Stimulated activated CD4-positive, alpha-beta T cell treated with anti-CD3 and anti-CD28 coated beads, Interleukin-4, amount 100 ng/mL, for 48 hours (primary cell): ENCODE results near the gene CCL19.
A peak's percentile ranks its signal among the peaks of the same experiment; 100 is the strongest.

Experiments used
- DNase-seq, 2 donors: peaks; one replicate each; pipeline ENCODE4 v3.0.0-alpha.2; 2020; ENCODE audit warnings: low read depth in 2 of 2

The CCL19 gene

DNA sequence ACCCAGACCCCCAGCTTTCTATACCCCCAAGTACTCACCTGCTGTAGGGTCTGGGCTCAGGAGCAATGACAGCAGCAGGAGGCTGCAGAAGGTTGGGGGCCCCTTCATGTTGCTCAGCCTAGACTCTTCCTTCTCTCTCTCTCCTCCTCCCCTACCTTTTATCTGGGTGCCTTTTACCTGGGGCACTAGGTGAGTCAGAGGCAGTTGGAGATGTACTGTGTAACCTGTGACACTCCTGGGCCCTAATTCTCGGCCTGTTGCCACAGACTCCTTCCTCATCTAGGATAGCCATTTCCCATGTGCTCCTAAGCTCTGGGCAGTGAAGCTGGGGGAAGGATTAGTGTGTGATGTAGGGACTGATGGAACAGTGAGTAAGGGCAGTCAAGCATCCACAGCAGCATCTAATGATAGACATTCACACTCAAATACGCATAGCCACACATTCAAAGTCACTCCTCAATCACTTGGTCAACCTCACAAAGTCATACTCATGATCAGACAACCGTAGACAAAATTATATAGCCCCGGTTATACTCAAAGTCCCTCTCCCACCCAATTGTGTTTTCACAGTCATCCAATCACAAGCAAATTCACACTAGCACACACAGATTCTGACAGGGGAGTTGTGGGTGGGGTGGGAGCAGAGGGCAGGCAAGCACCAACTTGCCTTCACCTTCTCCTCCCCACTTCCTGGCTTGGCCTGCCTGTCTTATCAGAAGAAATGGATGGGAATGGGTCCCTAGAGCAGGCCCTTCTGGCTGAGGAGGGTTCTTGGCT, 28.4 kb downstream of the CCL19 start, which contains the start of gene CCL27:
Gene CCL27, minus strand, starts transcription at position 132 of the 777 bp plus-strand sequence. Its CDS starts 24 bp downstream, at position 108.
- no peak for DNase-seq

GRCh38 chr9:34659592-34660253, 31.4 kb downstream of the CCL19 start:
- no peak for DNase-seq

- DNase-seq: no peak
These were observed 32.6 kb downstream of the CCL19 start for GRCh38 chr9:34658461-34658860.

- no peak for DNase-seq
These were observed 34.1 kb downstream of the CCL19 start for GRCh38 chr9:34656992-34657391.

GRCh38 chr9:34655394-34655793, 35.7 kb downstream of the CCL19 start:
- DNase-seq: no peak

DNA sequence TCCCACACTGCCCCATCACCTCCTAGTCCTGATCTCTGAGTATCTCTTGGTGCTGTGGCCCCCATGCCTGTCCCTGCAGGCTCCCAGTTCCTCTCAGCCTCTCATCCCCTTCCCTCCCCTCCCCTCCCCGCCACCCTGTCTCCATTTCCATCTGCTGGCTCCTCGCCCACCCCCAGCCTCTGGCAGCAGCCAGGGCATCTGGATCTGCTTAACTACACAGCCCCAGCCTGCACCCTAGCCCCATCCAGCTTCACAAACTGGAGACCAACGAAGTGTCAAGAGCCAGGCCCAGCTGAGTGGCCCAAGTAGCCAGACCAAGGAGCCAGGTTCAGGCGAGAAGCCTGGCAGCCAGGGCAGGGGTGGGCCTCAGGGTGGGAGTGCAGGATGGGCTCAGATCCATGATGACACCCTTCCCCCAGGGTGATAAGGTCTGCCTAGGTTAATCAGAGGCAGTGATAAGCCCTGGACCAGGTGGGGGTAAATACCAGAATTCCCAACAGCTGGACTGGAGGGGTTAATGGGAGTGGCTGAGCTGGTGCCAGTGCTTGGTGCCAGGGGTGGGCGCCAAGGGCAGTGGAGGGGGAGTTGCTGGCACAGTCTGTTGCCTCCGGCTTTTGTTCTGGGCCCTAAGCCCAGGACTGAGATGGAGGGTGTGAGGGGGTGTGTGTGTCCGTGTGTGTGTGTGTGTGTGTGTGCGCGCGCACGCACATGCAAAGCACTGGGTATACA, 36.6 kb downstream of the CCL19 start:
- DNase-seq: no peak

DNA sequence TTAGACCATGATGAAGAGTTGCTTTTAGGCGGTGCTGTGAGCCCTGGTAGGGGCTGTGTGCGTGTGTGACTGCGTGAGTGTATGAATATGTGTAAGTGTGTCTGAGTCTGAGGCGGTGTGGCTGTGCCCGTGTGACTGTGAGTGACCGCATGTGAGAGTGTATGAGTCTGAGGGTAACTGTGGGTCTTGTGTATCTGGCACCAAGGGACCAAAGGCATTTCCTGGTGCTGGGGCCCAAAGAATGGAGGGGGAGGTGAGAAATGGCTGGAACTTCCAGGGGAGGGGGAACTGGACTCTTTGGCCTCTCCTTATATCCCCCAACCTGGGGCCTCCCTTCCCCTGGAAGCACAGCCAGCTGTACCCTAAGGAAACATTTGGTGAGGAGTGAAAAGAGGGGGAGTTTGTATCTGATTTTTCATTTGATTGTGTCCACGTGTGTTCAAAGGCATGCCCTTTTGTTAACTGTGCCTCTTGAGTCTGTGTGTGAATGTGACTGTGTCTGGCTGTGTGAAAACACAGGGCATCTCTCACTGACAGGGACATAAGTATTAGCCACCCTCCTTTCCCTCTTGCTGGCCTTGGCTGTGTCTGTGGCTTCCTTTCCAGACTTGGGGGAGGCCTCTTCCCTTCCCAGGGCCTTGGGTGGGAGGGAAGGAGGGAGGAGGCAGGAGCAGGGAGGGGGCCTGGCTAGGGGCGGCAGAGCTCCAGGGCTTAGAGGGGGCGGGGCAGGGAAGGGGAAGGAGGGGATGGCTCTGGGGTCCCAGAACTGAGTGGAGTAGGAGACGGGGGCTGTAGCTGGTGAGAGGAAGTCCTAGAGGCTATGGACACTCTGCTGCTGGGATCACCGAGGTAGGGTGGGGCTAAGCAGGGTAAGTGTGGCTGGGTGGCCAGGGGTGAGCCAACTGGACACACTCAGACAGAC, 37.7 kb downstream of the CCL19 start:
- DNase-seq: no peak

GRCh38 chr9:34652602-34653000, 38.5 kb downstream of the CCL19 start:
- DNase-seq: no peak

- peak in 1 of 2 donors; percentile 47 for DNase-seq
These were observed 39.0 kb downstream of the CCL19 start, which contains the start of gene IL11RA for GRCh38 chr9:34651876-34652601. IL11RA (plus strand) TSS chr9:34652185; CDS start chr9:34655218, 3,033 bp downstream.

GRCh38 chr9:34651321-34651720, 39.8 kb downstream of the CCL19 start:
- DNase-seq: no peak

- DNase-seq: no peak
These were observed 40.3 kb downstream of the CCL19 start for GRCh38 chr9:34650816-34651215.

DNA sequence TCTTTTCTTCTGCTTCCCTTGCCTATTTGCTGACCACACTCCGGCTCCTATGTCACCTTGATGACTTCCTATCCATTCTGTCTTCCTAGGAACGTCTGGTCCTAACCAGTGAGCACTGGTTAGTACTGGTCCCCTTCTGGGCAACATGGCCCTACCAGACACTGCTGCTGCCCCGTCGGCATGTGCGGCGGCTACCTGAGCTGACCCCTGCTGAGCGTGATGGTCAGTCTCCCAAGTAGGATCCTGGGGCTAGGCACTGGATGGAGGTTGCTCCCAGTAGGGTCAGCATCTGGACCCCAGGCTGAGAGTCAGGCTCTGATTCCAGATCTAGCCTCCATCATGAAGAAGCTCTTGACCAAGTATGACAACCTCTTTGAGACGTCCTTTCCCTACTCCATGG, 42.4 kb downstream of the CCL19 start:
- DNase-seq: no peak

DNA sequence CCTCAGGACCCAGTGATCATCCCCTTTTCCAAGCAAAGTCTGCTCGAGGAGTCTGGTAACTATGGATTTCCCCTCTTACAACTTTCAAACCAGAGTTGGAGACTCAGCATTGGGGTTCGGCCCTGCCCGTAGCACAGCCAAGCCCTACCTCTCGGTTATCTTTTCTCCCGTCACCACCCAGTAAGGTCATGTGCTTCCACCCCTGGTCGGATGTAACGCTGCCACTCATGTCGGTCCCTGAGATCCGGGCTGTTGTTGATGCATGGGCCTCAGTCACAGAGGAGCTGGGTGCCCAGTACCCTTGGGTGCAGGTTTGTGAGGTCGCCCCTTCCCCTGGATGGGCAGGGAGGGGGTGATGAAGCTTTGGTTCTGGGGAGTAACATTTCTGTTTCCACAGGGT, 43.4 kb downstream of the CCL19 start:
- no peak for DNase-seq

GRCh38 chr9:34647084-34647403, 44.0 kb downstream of the CCL19 start:
- no peak for DNase-seq

- DNase-seq: peak; percentile 98 to 99
These were observed 44.6 kb downstream of the CCL19 start, which contains the start of gene GALT for GRCh38 chr9:34646211-34647083. GALT (plus strand) TSS chr9:34646675; CDS start chr9:34646705, 30 bp downstream.

DNA sequence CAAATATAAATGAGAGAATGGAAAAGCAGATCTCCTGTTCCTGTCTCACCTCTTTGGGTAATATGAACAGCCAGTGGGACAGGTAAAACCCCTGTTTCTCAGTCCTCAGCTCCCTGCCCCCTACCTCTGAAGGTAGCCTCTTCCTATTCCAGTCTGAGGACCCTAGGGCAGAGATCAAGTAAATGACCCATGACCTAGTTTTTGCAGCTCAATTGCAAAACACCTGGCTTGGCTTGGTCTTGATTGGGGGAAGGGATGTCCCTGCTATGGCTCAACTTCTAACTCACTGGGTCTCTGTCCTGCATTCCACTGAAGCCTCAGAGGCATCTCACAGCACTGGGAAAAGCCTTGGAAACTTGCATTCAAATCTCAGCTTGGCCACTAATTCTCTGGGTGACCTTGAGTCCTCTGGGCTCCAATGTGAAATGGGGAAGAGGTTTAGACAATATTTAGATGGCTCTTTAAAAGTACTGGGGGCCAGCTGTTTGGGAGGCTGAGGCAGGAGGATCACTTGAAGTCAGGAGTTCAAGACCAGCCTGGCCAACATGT, 46.2 kb downstream of the CCL19 start:
- no peak for DNase-seq

DNA sequence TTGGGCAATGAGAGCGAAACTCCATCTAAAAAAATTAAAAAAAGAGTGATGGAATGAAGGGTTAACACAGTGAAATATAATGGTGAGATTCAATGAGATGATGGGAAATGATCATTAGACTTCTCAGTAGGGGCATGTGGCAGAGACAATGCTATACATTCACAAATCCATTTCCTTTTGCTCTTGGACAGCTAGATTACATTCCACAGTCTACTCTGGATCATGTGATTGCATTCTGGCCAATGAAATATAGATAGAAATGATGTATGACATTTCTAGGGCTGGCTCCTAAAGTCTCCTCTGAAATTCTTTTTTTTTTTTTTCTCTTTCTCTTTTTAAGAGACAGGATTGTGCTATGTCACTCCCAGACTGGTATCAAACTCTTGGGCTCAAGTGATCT, 48.4 kb downstream of the CCL19 start:
- no peak for DNase-seq
